HepG2 (cell line): ENCODE results near the gene LRRC4C. TPM values are rescaled to one million over a fixed set of nuclear protein-coding genes. Genes with fewer than 3 reads are reported as not detected.

ENCODE experiments used
- ATAD3A ChIP-seq: sonication (generic); formaldehyde crosslinking; IDR thresholded peaks from 2 replicates; pipeline ENCODE4 v1.4.0; 2020; ENCODE audit warnings: missing genetic modification reagents
- ZBTB44 ChIP-seq: sonication (generic); formaldehyde crosslinking; IDR thresholded peaks from 2 replicates; pipeline ENCODE4 v1.4.0; 2020; ENCODE audit warnings: missing genetic modification reagents
- ZNF460 ChIP-seq: sonication (generic); formaldehyde crosslinking; IDR thresholded peaks from 2 replicates; pipeline ENCODE4 v1.5.1; 2020; ENCODE audit warnings: missing genetic modification reagents, mild to moderate bottlenecking, borderline replicate concordance
- ZNF609 ChIP-seq: sonication (generic); formaldehyde crosslinking; IDR thresholded peaks from 2 replicates; pipeline ENCODE4 v1.4.0; 2020; ENCODE audit warnings: mild to moderate bottlenecking, missing genetic modification reagents, borderline replicate concordance
- polyA plus RNA-seq, 8 experiments: library from polyadenylated mRNA; depleted of rRNA in 3 of 8; stranded (reverse) in 7 of 8; unstranded in 1 of 8; fragments of >200 nt; fragmentation: Illumina TruSeq in 4 of 8; extraction: Trizol in 4 of 8; gene quantifications; 2 replicates each; pipeline versions ENCODE4 v1.2.1 to v1.2.3, GENCODE V29; 2011 to 2016; ENCODE audit warnings: low read depth in 4 of 8, missing spikeins in 1 of 8, mixed read lengths in 1 of 8; ENCODE audit not compliant: insufficient read depth in 1 of 8
- total RNA-seq, 5 experiments: library from RNA; depleted of rRNA; stranded (reverse); fragments of >200 nt; fragmentation: Illumina TruSeq; extraction: Trizol; gene quantifications; 2 replicates each; pipeline ENCODE4 v1.2.3, GENCODE V29; 2016; ENCODE audit warnings: low read depth in 1 of 5
- TF ChIP-seq, protein P1 (sequence below): sonication (generic); formaldehyde crosslinking; IDR thresholded peaks from 2 replicates; pipeline ENCODE4 v1.5.1; 2020; ENCODE audit warnings: mild to moderate bottlenecking, missing genetic modification reagents, borderline replicate concordance
- TF ChIP-seq, protein P2 (sequence below): sonication (generic); formaldehyde crosslinking; IDR thresholded peaks from 2 replicates; pipeline ENCODE4 v1.9.0; 2021; ENCODE audit warnings: missing genetic modification reagents, mild to moderate bottlenecking, borderline replicate concordance

LRRC4C gene
- total and polyA plus RNA-seq, 2 of the 13 experiments (the other 11 are each of a cell fraction or from before 2014, with no cell fraction given): not detected

- TF ChIP-seq, protein P1, sequence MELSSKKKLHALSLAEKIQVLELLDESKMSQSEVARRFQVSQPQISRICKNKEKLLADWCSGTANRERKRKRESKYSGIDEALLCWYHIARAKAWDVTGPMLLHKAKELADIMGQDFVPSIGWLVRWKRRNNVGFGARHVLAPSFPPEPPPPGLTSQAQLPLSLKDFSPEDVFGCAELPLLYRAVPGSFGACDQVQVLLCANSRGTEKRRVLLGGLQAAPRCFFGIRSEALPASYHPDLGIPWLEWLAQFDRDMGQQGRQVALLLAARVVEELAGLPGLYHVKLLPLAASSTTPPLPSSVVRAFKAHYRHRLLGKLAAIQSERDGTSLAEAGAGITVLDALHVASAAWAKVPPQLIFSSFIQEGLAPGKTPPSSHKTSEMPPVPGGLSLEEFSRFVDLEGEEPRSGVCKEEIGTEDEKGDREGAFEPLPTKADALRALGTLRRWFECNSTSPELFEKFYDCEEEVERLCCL (CRISPR knock-in tag): no peak
- TF ChIP-seq ATAD3A (no peak), ZBTB44 (CRISPR knock-in tag) (no peak), ZNF460 (CRISPR knock-in tag) (no peak), ZNF609 (CRISPR knock-in tag) (no peak)
- TF ChIP-seq, protein P2, sequence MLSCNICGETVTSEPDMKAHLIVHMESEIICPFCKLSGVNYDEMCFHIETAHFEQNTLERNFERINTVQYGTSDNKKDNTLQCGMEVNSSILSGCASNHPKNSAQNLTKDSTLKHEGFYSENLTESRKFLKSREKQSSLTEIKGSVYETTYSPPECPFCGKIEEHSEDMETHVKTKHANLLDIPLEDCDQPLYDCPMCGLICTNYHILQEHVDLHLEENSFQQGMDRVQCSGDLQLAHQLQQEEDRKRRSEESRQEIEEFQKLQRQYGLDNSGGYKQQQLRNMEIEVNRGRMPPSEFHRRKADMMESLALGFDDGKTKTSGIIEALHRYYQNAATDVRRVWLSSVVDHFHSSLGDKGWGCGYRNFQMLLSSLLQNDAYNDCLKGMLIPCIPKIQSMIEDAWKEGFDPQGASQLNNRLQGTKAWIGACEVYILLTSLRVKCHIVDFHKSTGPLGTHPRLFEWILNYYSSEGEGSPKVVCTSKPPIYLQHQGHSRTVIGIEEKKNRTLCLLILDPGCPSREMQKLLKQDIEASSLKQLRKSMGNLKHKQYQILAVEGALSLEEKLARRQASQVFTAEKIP (CRISPR knock-in tag): no peak
Observed at GRCh38 chr11:40119661-40120060, 1339.8 kb downstream of the LRRC4C start (continued).
